Glutamatergic neuron (in vitro differentiated cells): ENCODE data around the gene DOCK1. TPM values are rescaled to one million over a fixed set of nuclear protein-coding genes. Genes with fewer than 3 reads are reported as not detected.

Source experiments
- DNase-seq: peaks from one replicate; pipeline ENCODE4 v3.0.0; 2022
- H3K27ac Mint-ChIP-seq: one replicate; pipeline ENCODE4 v1.8.0; 2020; ENCODE audit warnings: mild to moderate bottlenecking, mixed read lengths, inconsistent platforms; ENCODE audit not compliant: unreplicated experiment
- H3K27me3 Mint-ChIP-seq: one replicate; pipeline ENCODE4 v1.8.0; 2020; ENCODE audit warnings: mild to moderate bottlenecking, moderate library complexity, mixed read lengths, inconsistent platforms; ENCODE audit not compliant: unreplicated experiment
- H3K36me3 Mint-ChIP-seq: one replicate; pipeline ENCODE4 v1.8.0; 2020; ENCODE audit warnings: mild to moderate bottlenecking, mixed read lengths, inconsistent platforms; ENCODE audit not compliant: unreplicated experiment
- H3K4me1 Mint-ChIP-seq: one replicate; pipeline ENCODE4 v1.8.0; 2020; ENCODE audit warnings: mild to moderate bottlenecking, low read depth, mixed read lengths, inconsistent platforms; ENCODE audit not compliant: unreplicated experiment
- H3K4me3 Mint-ChIP-seq: one replicate; pipeline ENCODE4 v1.8.0; 2020; ENCODE audit warnings: mild to moderate bottlenecking, mixed read lengths, inconsistent platforms; ENCODE audit not compliant: unreplicated experiment
- H3K9me3 Mint-ChIP-seq: one replicate; pipeline ENCODE4 v1.8.0; 2020; ENCODE audit warnings: mild to moderate bottlenecking, moderate library complexity, mixed read lengths, inconsistent platforms; ENCODE audit not compliant: unreplicated experiment
- CTCF ChIP-seq: fragments of 200-600 bp; sonication (generic); IDR thresholded peaks from one replicate; pipeline ENCODE4 v1.5.0; 2021; ENCODE audit not compliant: partially characterized antibody, unreplicated experiment
- total RNA-seq: library from RNA; stranded (reverse); fragmentation: NEBNext Ultra II Directional; extraction: Animal tissue kit (Norgen Biotek cat#: 25700); gene quantifications from one replicate; pipeline ENCODE4 v1.2.1, GENCODE V29; 2021; ENCODE audit not compliant: unreplicated experiment

The DOCK1 gene
- total RNA-seq, 1 donor from 2014 or later, result 19.7 TPM

- no peak for DNase-seq
- H3K27ac Mint-ChIP-seq, result no peak overlapping the region
- TF ChIP-seq CTCF, result no peak
- no peaks in the 10 kb centered on the region for H3K36me3 Mint-ChIP-seq
- no peak overlapping the region for H3K4me3 Mint-ChIP-seq
- H3K27me3 Mint-ChIP-seq, result peaks cover 6% of the 10 kb centered on the region
- peaks cover 1% of the 10 kb centered on the region for H3K9me3 Mint-ChIP-seq
- H3K4me1 Mint-ChIP-seq, result peaks cover 6% of the 10 kb centered on the region
Measured at GRCh38 chr10:127418536-127419168, 513.4 kb downstream of the DOCK1 start.

GRCh38 chr10:127420138-127420684 lies 515.0 kb downstream of the DOCK1 start:
- Mint-ChIP-seq H3K36me3 (no peaks in the 10 kb centered on the region), H3K4me3 (no peak overlapping the region), H3K27ac (no peak overlapping the region), H3K9me3 (peaks cover 1% of the 10 kb centered on the region), H3K4me1 (peaks cover 11% of the 10 kb centered on the region), H3K27me3 (peaks cover 6% of the 10 kb centered on the region)
- TF ChIP-seq CTCF, result no peak
- no peak for DNase-seq

- no peak for TF ChIP-seq CTCF
- DNase-seq, result no peak
- Mint-ChIP-seq H3K4me1 (peaks cover 10% of the 10 kb centered on the region), H3K36me3 (peaks cover 10% of the 10 kb centered on the region), H3K27me3 (peaks cover 7% of the 10 kb centered on the region), H3K4me3 (no peak overlapping the region), H3K27ac (no peak overlapping the region), H3K9me3 (peaks cover 4% of the 10 kb centered on the region)
Measured at GRCh38 chr10:127423218-127423915, 518.1 kb downstream of the DOCK1 start.

- no peak for DNase-seq
- Mint-ChIP-seq H3K4me3 (no peak overlapping the region), H3K27ac (no peak overlapping the region), H3K27me3 (peaks cover 5% of the 10 kb centered on the region), H3K9me3 (peaks cover 4% of the 10 kb centered on the region), H3K4me1 (peaks cover 10% of the 10 kb centered on the region), H3K36me3 (peaks cover 10% of the 10 kb centered on the region)
- no peak for TF ChIP-seq CTCF
Measured at GRCh38 chr10:127424594-127425264, 519.5 kb downstream of the DOCK1 start.
